Epithelial cell of esophagus (primary cell): ENCODE measurements around the gene CYB561D2.

ENCODE experiments used
- DNase-seq: peaks from one replicate; pipeline ENCODE4 v3.0.0; 2010; ENCODE audit warnings: low read depth
- H3K4me3 ChIP-seq: 2 replicates; pipeline ENCODE4 v1.5.1; 2011; ENCODE audit warnings: mild to moderate bottlenecking, low read length, control low read depth
- TF ChIP-seq, protein P1 (sequence below): IDR thresholded peaks from 2 replicates; pipeline ENCODE4 v1.5.1; 2011; ENCODE audit warnings: low read depth, mild to moderate bottlenecking, low read length, control low read depth, inconsistent platforms; ENCODE audit not compliant: insufficient read depth; ENCODE audit errors: missing control alignments

Gene CYB561D2

GRCh38 chr3:50351323-50351697, 648 bp downstream of the CYB561D2 start:
- TF ChIP-seq, protein P1, sequence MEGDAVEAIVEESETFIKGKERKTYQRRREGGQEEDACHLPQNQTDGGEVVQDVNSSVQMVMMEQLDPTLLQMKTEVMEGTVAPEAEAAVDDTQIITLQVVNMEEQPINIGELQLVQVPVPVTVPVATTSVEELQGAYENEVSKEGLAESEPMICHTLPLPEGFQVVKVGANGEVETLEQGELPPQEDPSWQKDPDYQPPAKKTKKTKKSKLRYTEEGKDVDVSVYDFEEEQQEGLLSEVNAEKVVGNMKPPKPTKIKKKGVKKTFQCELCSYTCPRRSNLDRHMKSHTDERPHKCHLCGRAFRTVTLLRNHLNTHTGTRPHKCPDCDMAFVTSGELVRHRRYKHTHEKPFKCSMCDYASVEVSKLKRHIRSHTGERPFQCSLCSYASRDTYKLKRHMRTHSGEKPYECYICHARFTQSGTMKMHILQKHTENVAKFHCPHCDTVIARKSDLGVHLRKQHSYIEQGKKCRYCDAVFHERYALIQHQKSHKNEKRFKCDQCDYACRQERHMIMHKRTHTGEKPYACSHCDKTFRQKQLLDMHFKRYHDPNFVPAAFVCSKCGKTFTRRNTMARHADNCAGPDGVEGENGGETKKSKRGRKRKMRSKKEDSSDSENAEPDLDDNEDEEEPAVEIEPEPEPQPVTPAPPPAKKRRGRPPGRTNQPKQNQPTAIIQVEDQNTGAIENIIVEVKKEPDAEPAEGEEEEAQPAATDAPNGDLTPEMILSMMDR = no peak
- peak overlapping the region; percentile 88 for H3K4me3 ChIP-seq
- no peak for DNase-seq

GRCh38 chr3:50352781-50353180, 2.1 kb downstream of the CYB561D2 start:
- DNase-seq = peak; percentile 56
- H3K4me3 ChIP-seq = no peak overlapping the region
- TF ChIP-seq, protein P1 = peak; percentile 41

DNA sequence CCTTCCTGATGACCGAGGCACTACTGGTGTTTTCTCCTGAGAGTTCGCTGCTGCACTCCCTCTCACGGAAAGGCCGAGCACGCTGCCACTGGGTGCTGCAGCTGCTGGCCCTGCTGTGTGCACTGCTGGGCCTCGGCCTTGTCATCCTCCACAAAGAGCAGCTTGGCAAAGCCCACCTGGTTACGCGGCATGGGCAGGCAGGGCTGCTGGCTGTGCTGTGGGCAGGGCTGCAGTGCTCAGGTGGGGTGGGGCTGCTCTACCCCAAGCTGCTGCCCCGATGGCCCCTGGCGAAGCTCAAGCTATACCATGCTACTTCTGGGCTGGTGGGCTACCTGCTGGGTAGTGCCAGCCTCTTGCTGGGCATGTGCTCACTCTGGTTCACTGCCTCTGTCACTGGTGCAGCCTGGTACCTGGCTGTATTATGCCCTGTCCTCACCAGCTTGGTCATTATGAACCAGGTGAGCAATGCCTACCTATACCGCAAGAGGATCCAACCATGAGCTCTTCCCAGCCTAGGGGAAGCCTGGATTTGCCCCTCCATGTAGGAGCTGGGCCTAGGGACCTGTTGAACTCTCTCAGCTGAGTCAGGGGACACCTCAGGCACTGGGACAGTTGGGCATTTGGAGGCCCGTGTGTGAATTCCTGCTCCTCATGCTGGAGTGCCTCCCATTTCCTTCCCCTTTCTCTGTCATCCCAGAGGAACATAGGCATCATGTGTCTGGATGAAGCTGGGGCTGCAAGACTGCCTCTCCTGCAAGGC, 2.8 kb downstream of the CYB561D2 start:
- TF ChIP-seq, protein P1 = no peak
- no peak overlapping the region for H3K4me3 ChIP-seq
- DNase-seq = no peak

- DNase-seq = no peak
- H3K4me3 ChIP-seq = no peak overlapping the region
- TF ChIP-seq, protein P1 = no peak
Observed at GRCh38 chr3:50354186-50354764, 3.6 kb downstream of the CYB561D2 start.

DNA sequence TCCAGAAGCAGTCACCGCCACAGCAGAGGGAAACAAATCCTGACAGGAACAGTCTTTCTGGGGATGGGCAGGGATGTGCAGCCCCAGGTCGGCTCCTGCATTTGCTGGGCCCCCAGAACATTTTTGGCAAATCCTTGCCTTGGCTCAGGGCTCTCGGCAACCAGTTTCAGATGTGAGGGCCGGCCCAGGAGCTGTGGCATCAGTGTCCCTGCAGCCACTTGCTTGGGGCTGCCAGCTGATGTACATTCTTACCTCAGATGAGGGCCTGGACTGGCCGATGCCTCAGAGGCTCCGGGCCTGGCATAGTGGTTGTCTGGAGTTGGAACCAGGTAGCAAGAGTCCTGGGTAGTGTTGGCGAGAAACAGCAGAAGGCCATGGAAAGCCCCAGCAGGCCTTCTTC, 4.2 kb downstream of the CYB561D2 start:
- TF ChIP-seq, protein P1 = no peak
- DNase-seq = no peak
- no peak overlapping the region for H3K4me3 ChIP-seq

- TF ChIP-seq, protein P1 = no peak
- DNase-seq = no peak
- H3K4me3 ChIP-seq = no peak overlapping the region
Observed at GRCh38 chr3:50355829-50356552, 5.3 kb downstream of the CYB561D2 start.
